GM23248 (cell line): ENCODE data around the gene MGAT4C. TPM values are rescaled to one million over a fixed set of nuclear protein-coding genes. Genes with fewer than 3 reads are reported as not detected.

Source experiments
- DNase-seq: peaks from one replicate; pipeline ENCODE4 v3.0.0-alpha.2; 2015
- H2AFZ ChIP-seq: fragments of 200-600 bp; sonication (generic); 2 replicates; pipeline ENCODE4 v1.6.1; 2016; ENCODE audit warnings: antibody characterized with exemption
- H3F3A ChIP-seq: fragments of 200-600 bp; sonication (generic); 2 replicates; pipeline ENCODE4 v1.6.1; 2016; ENCODE audit warnings: mild to moderate bottlenecking, antibody characterized with exemption, mixed run types; ENCODE audit not compliant: insufficient read depth
- H3K27ac ChIP-seq: fragments of 200-600 bp; sonication (generic); 2 replicates; pipeline ENCODE4 v1.5.1; 2016; ENCODE audit warnings: mild to moderate bottlenecking
- H3K27me3 ChIP-seq: fragments of 200-600 bp; sonication (generic); replicated peaks from 2 replicates; pipeline ENCODE4 v1.6.1; 2016; ENCODE audit warnings: mild to moderate bottlenecking; ENCODE audit not compliant: insufficient read depth
- H3K36me3 ChIP-seq: fragments of 200-600 bp; sonication (generic); 2 replicates; pipeline ENCODE4 v1.6.1; 2016; ENCODE audit warnings: low read depth, mild to moderate bottlenecking
- H3K4me1 ChIP-seq: fragments of 200-600 bp; sonication (generic); 2 replicates; pipeline ENCODE4 v1.6.1; 2016; ENCODE audit warnings: mild to moderate bottlenecking; ENCODE audit not compliant: insufficient read depth
- H3K4me2 ChIP-seq: fragments of 200-600 bp; sonication (generic); one replicate; pipeline ENCODE4 v1.6.1; 2016; ENCODE audit warnings: mild to moderate bottlenecking; ENCODE audit not compliant: unreplicated experiment
- H3K4me3 ChIP-seq: fragments of 200-600 bp; sonication (generic); 2 replicates; pipeline ENCODE4 v1.5.1; 2016; ENCODE audit warnings: mild to moderate bottlenecking
- H3K79me2 ChIP-seq: fragments of 200-600 bp; sonication (generic); 2 replicates; pipeline ENCODE4 v1.6.1; 2016; ENCODE audit warnings: mild to moderate bottlenecking; ENCODE audit not compliant: insufficient read depth
- H3K9ac ChIP-seq: fragments of 200-600 bp; sonication (generic); 2 replicates; pipeline ENCODE4 v1.6.1; 2016; ENCODE audit warnings: mild to moderate bottlenecking
- H3K9me2 ChIP-seq: fragments of 200-600 bp; sonication (generic); 2 replicates; pipeline ENCODE4 v1.6.1; 2016; ENCODE audit warnings: mixed run types, mild to moderate bottlenecking, moderate library complexity; ENCODE audit not compliant: insufficient read depth
- H3K9me3 ChIP-seq: fragments of 200-600 bp; sonication (generic); one replicate; pipeline ENCODE4 v1.6.1; 2017; ENCODE audit warnings: low read depth
- H4K20me1 ChIP-seq: fragments of 200-600 bp; sonication (generic); 2 replicates; pipeline ENCODE4 v1.6.0; 2016; ENCODE audit not compliant: insufficient read depth
- EZH2 ChIP-seq: fragments of 200-600 bp; sonication (generic); IDR thresholded peaks from 2 replicates; pipeline ENCODE4 v1.6.1; 2018; ENCODE audit warnings: antibody characterized with exemption, mild to moderate bottlenecking; ENCODE audit not compliant: insufficient read depth, poor library complexity, severe bottlenecking
- EZH2phosphoT487 ChIP-seq: fragments of 200-600 bp; sonication (generic); IDR thresholded peaks from 2 replicates; pipeline ENCODE4 v1.6.1; 2018; ENCODE audit warnings: antibody characterized with exemption, moderate library complexity, mild to moderate bottlenecking, low read depth; ENCODE audit not compliant: insufficient read depth
- WGBS, 2 experiments: methylation state at CpG; one replicate each; pipeline ENCODE4 v1.1.6; 2015 to 2017; ENCODE audit warnings: low lambda C conversion rate in 2 of 2, low coverage in 1 of 2; ENCODE audit errors: missing lambda C conversion rate in 2 of 2; 5-methylcytosine and 5-hydroxymethylcytosine counted together
- in situ Hi-C: fragments of 300-500 bp; cut with MboI; formaldehyde crosslinking; loops from 2 replicates; pipeline ENCODE4 v1.15.0; 2020
- polyA plus RNA-seq: library from polyadenylated mRNA; unstranded; fragments of >200 nt; fragmentation: Nextera tagmentation; extraction: Ambion mirVana; gene quantifications from 2 replicates; pipeline ENCODE4 v1.2.1, GENCODE V29; 2016
- total RNA-seq: library from RNA; depleted of rRNA; stranded (reverse); fragments of >200 nt; shearing (Covaris generic); gene quantifications from 2 replicates; pipeline ENCODE4 v1.2.3, GENCODE V29; 2014

MGAT4C gene
- total and polyA plus RNA-seq, 2 experiments from 2014 or later, result not detected

- H3K27me3 ChIP-seq, result no peaks in the 10 kb centered on the region
- H3K9me2 ChIP-seq, result no peaks in the 10 kb centered on the region
- no peak overlapping the region for H3K27ac ChIP-seq
- no peaks in the 10 kb centered on the region for H4K20me1 ChIP-seq
- H3K9me3 ChIP-seq, result no peaks in the 10 kb centered on the region
- H3K4me3 ChIP-seq, result no peak overlapping the region
- 19 to 37% methylated on average over 4 of the region's 4 CpGs for WGBS, 2 experiments
- H3K9ac ChIP-seq, result no peak overlapping the region
- H3K36me3 ChIP-seq, result no peaks in the 10 kb centered on the region
- H3F3A ChIP-seq, result no peaks in the 10 kb centered on the region
- H2AFZ ChIP-seq, result no peak overlapping the region
- H3K79me2 ChIP-seq, result no peaks in the 10 kb centered on the region
- H3K4me2 ChIP-seq, result no peak overlapping the region
- no peaks in the 10 kb centered on the region for H3K4me1 ChIP-seq
- TF ChIP-seq EZH2 (no peak), EZH2phosphoT487 (no peak)
- in situ Hi-C loops, result no loop called here
- no peak for DNase-seq
Measured at GRCh38 chr12:86158956-86159355, 97.2 kb downstream of the MGAT4C start.

- no peaks in the 10 kb centered on the region for H3K4me1 ChIP-seq
- DNase-seq, result no peak
- no peaks in the 10 kb centered on the region for H3K36me3 ChIP-seq
- TF ChIP-seq EZH2phosphoT487 (no peak), EZH2 (no peak)
- in situ Hi-C loops, result no loop called here
- H3K4me2 ChIP-seq, result no peak overlapping the region
- no peaks in the 10 kb centered on the region for H4K20me1 ChIP-seq
- 6 to 10% methylated on average over 6 of the region's 6 CpGs for WGBS, 2 experiments
- no peak overlapping the region for H3K4me3 ChIP-seq
- H3K27ac ChIP-seq, result no peak overlapping the region
- H3K9ac ChIP-seq, result no peak overlapping the region
- no peaks in the 10 kb centered on the region for H3F3A ChIP-seq
- no peaks in the 10 kb centered on the region for H3K27me3 ChIP-seq
- H3K9me2 ChIP-seq, result no peaks in the 10 kb centered on the region
- no peaks in the 10 kb centered on the region for H3K79me2 ChIP-seq
- no peak overlapping the region for H2AFZ ChIP-seq
- no peaks in the 10 kb centered on the region for H3K9me3 ChIP-seq
Measured at GRCh38 chr12:86154620-86155019, 101.6 kb downstream of the MGAT4C start.

- H4K20me1 ChIP-seq, result no peaks in the 10 kb centered on the region
- H3K27me3 ChIP-seq, result no peaks in the 10 kb centered on the region
- no peak overlapping the region for H2AFZ ChIP-seq
- TF ChIP-seq EZH2 (no peak), EZH2phosphoT487 (no peak)
- no peaks in the 10 kb centered on the region for H3K36me3 ChIP-seq
- no peak overlapping the region for H3K9ac ChIP-seq
- no peaks in the 10 kb centered on the region for H3F3A ChIP-seq
- no peaks in the 10 kb centered on the region for H3K9me3 ChIP-seq
- H3K4me3 ChIP-seq, result no peak overlapping the region
- no peak overlapping the region for H3K4me2 ChIP-seq
- in situ Hi-C loops, result no loop called here
- no peaks in the 10 kb centered on the region for H3K4me1 ChIP-seq
- no peaks in the 10 kb centered on the region for H3K79me2 ChIP-seq
- H3K9me2 ChIP-seq, result no peaks in the 10 kb centered on the region
- DNase-seq, result no peak
- no peak overlapping the region for H3K27ac ChIP-seq
Measured at GRCh38 chr12:86148612-86149011, 107.6 kb downstream of the MGAT4C start.

GRCh38 chr12:86148071-86148470 lies 108.1 kb downstream of the MGAT4C start:
- 4 to 6% methylated on average over 3 of the region's 3 CpGs for WGBS, 2 experiments
- no peaks in the 10 kb centered on the region for H3K9me3 ChIP-seq
- H3K36me3 ChIP-seq, result no peaks in the 10 kb centered on the region
- H3K4me2 ChIP-seq, result no peak overlapping the region
- no peak overlapping the region for H3K27ac ChIP-seq
- H2AFZ ChIP-seq, result no peak overlapping the region
- no peaks in the 10 kb centered on the region for H3K4me1 ChIP-seq
- no peaks in the 10 kb centered on the region for H3K27me3 ChIP-seq
- TF ChIP-seq EZH2 (no peak), EZH2phosphoT487 (no peak)
- H3F3A ChIP-seq, result no peaks in the 10 kb centered on the region
- H4K20me1 ChIP-seq, result no peaks in the 10 kb centered on the region
- no peaks in the 10 kb centered on the region for H3K79me2 ChIP-seq
- no peak overlapping the region for H3K9ac ChIP-seq
- no peak overlapping the region for H3K4me3 ChIP-seq
- in situ Hi-C loops, result no loop called here
- DNase-seq, result no peak
- no peaks in the 10 kb centered on the region for H3K9me2 ChIP-seq

GRCh38 chr12:86145156-86145555 lies 111.0 kb downstream of the MGAT4C start:
- Histone ChIP-seq H3K79me2 (no peaks in the 10 kb centered on the region), H3F3A (no peaks in the 10 kb centered on the region), H3K27ac (no peak overlapping the region), H2AFZ (no peak overlapping the region), H3K4me1 (no peaks in the 10 kb centered on the region), H3K36me3 (no peaks in the 10 kb centered on the region), H3K27me3 (no peaks in the 10 kb centered on the region), H3K4me3 (no peak overlapping the region), H4K20me1 (no peaks in the 10 kb centered on the region), H3K4me2 (no peak overlapping the region), H3K9me3 (no peaks in the 10 kb centered on the region), H3K9me2 (no peaks in the 10 kb centered on the region), H3K9ac (no peak overlapping the region)
- in situ Hi-C loops, result no loop called here
- DNase-seq, result no peak
- TF ChIP-seq EZH2phosphoT487 (no peak), EZH2 (no peak)
- WGBS, 2 experiments, result 44% methylated on average over 2 of the region's 2 CpGs
